ENCODE measurements around the gene CMSS1.

Gene CMSS1

GRCh38 chr3:100081311-100081710 lies 263.6 kb downstream of the CMSS1 start:
- Histone ChIP-seq H3K27ac (replicated peaks) (no peak overlapping the region), H3K4me3 (replicated peaks; ENCODE audit: insufficient read depth, low read length) (no peak overlapping the region), H3K27me3 (ENCODE audit: insufficient read depth, poor library complexity, severe bottlenecking) (no peaks in the 10 kb centered on the region)
- no peak for DNase-seq (ENCODE audit: low read depth in 1 of 2, low spot score in 1 of 2)
- TF ChIP-seq POLR2AphosphoS5 (IDR thresholded peaks at IDR 0.05; ENCODE audit: low read depth) (no peak), CTCF (IDR thresholded peaks at IDR 0.05; ENCODE audit: insufficient read depth, low read length) (no peak), SPI1 (IDR thresholded peaks at IDR 0.05; ENCODE audit: borderline replicate concordance, low read depth) (no peak), REST (IDR thresholded peaks at IDR 0.05; ENCODE audit: insufficient replicate concordance, low read depth) (no peak)

GRCh38 chr3:100081986-100082692 lies 264.5 kb downstream of the CMSS1 start:
- TF ChIP-seq POLR2AphosphoS5 (IDR thresholded peaks at IDR 0.05; ENCODE audit: low read depth): no peak
- TF ChIP-seq GABPA (IDR thresholded peaks at IDR 0.05; ENCODE audit: low read depth): no peak
- TF ChIP-seq CTCF (IDR thresholded peaks at IDR 0.05; ENCODE audit: insufficient read depth, low read length): no peak
- no peak for TF ChIP-seq SPI1 (IDR thresholded peaks at IDR 0.05; ENCODE audit: borderline replicate concordance, low read depth)
- no peak for TF ChIP-seq REST (IDR thresholded peaks at IDR 0.05; ENCODE audit: insufficient replicate concordance, low read depth)
- Histone ChIP-seq H3K27ac (replicated peaks) (no peak overlapping the region), H3K27me3 (ENCODE audit: insufficient read depth, poor library complexity, severe bottlenecking) (no peaks in the 10 kb centered on the region), H3K4me3 (replicated peaks; ENCODE audit: insufficient read depth, low read length) (no peak overlapping the region)
- DNase-seq (ENCODE audit: low read depth in 1 of 2, low spot score in 1 of 2): no peak

GRCh38 chr3:100082714-100083113 lies 265.1 kb downstream of the CMSS1 start:
- Histone ChIP-seq H3K4me3 (replicated peaks; ENCODE audit: insufficient read depth, low read length) (no peak overlapping the region), H3K27me3 (ENCODE audit: insufficient read depth, poor library complexity, severe bottlenecking) (no peaks in the 10 kb centered on the region), H3K27ac (replicated peaks) (no peak overlapping the region; the same call in 1 of the 2 replicates)
- DNase-seq (ENCODE audit: low read depth in 1 of 2, low spot score in 1 of 2): no peak
- TF ChIP-seq REST (IDR thresholded peaks at IDR 0.05; ENCODE audit: insufficient replicate concordance, low read depth): no peak
- TF ChIP-seq SPI1 (IDR thresholded peaks at IDR 0.05; ENCODE audit: borderline replicate concordance, low read depth): no peak
- no peak for TF ChIP-seq GABPA (IDR thresholded peaks at IDR 0.05; ENCODE audit: low read depth)
